C4-2B (cell line): Measurements from ENCODE around the gene MARCHF4.

Source experiments
- ZFX ChIP-seq: fragments of 450-650 bp; IDR thresholded peaks from 2 replicates; pipeline ENCODE4 v1.6.1; 2017
- TF ChIP-seq, protein P1 (sequence below): fragments of 450-650 bp; conservative IDR thresholded peaks from 2 replicates; pipeline ENCODE4 v1.5.1; 2017; ENCODE audit warnings: mild to moderate bottlenecking

GRCh38 chr2:216402751-216403150 lies 30.5 kb upstream of the MARCHF4 start:
- TF ChIP-seq, protein P1, sequence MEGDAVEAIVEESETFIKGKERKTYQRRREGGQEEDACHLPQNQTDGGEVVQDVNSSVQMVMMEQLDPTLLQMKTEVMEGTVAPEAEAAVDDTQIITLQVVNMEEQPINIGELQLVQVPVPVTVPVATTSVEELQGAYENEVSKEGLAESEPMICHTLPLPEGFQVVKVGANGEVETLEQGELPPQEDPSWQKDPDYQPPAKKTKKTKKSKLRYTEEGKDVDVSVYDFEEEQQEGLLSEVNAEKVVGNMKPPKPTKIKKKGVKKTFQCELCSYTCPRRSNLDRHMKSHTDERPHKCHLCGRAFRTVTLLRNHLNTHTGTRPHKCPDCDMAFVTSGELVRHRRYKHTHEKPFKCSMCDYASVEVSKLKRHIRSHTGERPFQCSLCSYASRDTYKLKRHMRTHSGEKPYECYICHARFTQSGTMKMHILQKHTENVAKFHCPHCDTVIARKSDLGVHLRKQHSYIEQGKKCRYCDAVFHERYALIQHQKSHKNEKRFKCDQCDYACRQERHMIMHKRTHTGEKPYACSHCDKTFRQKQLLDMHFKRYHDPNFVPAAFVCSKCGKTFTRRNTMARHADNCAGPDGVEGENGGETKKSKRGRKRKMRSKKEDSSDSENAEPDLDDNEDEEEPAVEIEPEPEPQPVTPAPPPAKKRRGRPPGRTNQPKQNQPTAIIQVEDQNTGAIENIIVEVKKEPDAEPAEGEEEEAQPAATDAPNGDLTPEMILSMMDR, result no peak
- TF ChIP-seq ZFX, result no peak
